SU-DHL-6 (cell line): Measurements from ENCODE around the gene PLAA.

Source experiments
- H2AFZ ChIP-seq: fragments of 200-600 bp; sonication (generic); 2 replicates; pipeline ENCODE4 v1.6.1; 2014; ENCODE audit warnings: low read depth, mild to moderate bottlenecking, moderate library complexity, mixed read lengths, antibody characterized with exemption, low read length; ENCODE audit not compliant: severe bottlenecking
- H3F3A ChIP-seq: fragments of 200-600 bp; shearing (Covaris generic); 2 replicates; pipeline ENCODE4 v1.6.0; 2016; ENCODE audit warnings: antibody characterized with exemption, mild to moderate bottlenecking; ENCODE audit not compliant: insufficient read depth
- H3K27ac ChIP-seq: fragments of 200-600 bp; sonication (generic); 2 replicates; pipeline ENCODE4 v1.5.1; 2016; ENCODE audit warnings: low read depth, mild to moderate bottlenecking, low read length, moderate library complexity, mixed read lengths
- H3K27me3 ChIP-seq: fragments of 200-600 bp; sonication (generic), shearing (Covaris generic); 2 replicates; pipeline ENCODE4 v1.6.0; 2014; ENCODE audit warnings: mild to moderate bottlenecking, low read length
- H3K36me3 ChIP-seq: fragments of 200-600 bp; sonication (generic); 2 replicates; pipeline ENCODE4 v1.6.1; 2014; ENCODE audit warnings: mild to moderate bottlenecking, low read length, mixed read lengths
- H3K4me2 ChIP-seq: fragments of 300-600, 200-600 bp; shearing (Covaris generic), sonication (generic); 2 replicates; pipeline ENCODE4 v1.6.0; 2014; ENCODE audit warnings: low read length, low read depth, mild to moderate bottlenecking; ENCODE audit not compliant: poor library complexity, severe bottlenecking
- H3K4me3 ChIP-seq: fragments of 200-600 bp; sonication (generic); 2 replicates; pipeline ENCODE4 v1.5.1; 2014; ENCODE audit warnings: antibody characterized with exemption, low read length, mild to moderate bottlenecking, mixed read lengths; ENCODE audit not compliant: insufficient read depth, poor library complexity, severe bottlenecking
- H3K79me2 ChIP-seq: fragments of 200-600 bp; sonication (generic); 2 replicates; pipeline ENCODE4 v1.6.1; 2014; ENCODE audit warnings: mild to moderate bottlenecking, low read length, moderate library complexity; ENCODE audit not compliant: insufficient read depth
- H3K9ac ChIP-seq: fragments of 200-600 bp; sonication (generic); 2 replicates; pipeline ENCODE4 v1.7.0; 2014; ENCODE audit warnings: mild to moderate bottlenecking, low read length
- H3K9me2 ChIP-seq: fragments of 200-600 bp; sonication (generic); replicated peaks from 2 replicates; pipeline ENCODE4 v1.6.1; 2014; ENCODE audit warnings: low read length; ENCODE audit not compliant: insufficient read depth
- H3K9me3 ChIP-seq: fragments of 200-600 bp; sonication (generic); 2 replicates; pipeline ENCODE4 v1.6.1; 2014; ENCODE audit warnings: low read length, mixed read lengths; ENCODE audit not compliant: insufficient read depth
- H4K20me1 ChIP-seq: fragments of 200-600 bp; sonication (generic); 2 replicates; pipeline ENCODE4 v1.6.1; 2014; ENCODE audit warnings: low read depth, mild to moderate bottlenecking, antibody characterized with exemption, low read length, moderate library complexity, mixed read lengths
- CTCF ChIP-seq: fragments of 200-600 bp; sonication (generic); IDR thresholded peaks from one replicate; pipeline ENCODE4 v1.5.1; 2017; ENCODE audit warnings: antibody characterized with exemption, mild to moderate bottlenecking, low read length, moderate library complexity; ENCODE audit not compliant: insufficient read depth, poor library complexity, severe bottlenecking
- EZH2phosphoT487 ChIP-seq: fragments of 200-600 bp; sonication (generic), shearing (Covaris generic); conservative IDR thresholded peaks from 2 replicates; pipeline ENCODE4 v1.6.1; 2018; ENCODE audit warnings: mild to moderate bottlenecking, antibody characterized with exemption, low read length, moderate library complexity, mixed read lengths

Gene PLAA

DNA sequence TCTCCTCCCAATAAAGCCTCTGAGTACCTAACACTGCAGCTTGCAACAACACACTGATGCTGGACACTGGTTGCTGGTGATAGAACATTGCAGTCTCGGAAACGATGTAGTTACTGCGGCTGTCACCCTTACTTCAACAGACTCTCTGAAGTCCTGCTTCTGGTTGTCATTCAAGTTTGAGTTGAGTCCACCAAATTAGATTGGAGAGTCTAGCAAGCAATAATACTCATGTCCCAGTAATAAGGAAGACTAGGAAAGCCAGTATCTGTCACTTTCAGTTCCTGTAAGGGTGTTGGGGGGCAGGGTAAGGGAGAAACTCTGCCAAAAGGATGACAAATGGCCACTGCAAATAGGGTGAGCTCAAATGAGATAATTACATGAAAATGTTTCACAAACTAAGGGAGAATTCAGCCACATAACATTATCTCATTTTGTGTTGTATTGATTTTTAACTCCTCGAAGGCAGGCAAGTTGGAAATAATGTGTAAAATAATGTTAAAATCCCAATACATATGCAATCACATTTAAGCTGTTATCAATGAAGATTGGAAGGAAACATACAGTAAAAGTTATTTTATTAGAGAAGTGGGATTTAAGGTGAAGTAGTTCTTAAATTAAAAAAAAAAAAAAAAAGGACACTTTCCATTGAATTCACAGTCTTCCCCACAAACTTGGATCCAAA, 8.3 kb upstream of the PLAA start:
- Histone ChIP-seq H3F3A (no peaks in the 10 kb centered on the region), H4K20me1 (no peaks in the 10 kb centered on the region), H3K27ac (no peak overlapping the region), H3K9me3 (no peaks in the 10 kb centered on the region), H3K4me2 (no peak overlapping the region), H2AFZ (no peak overlapping the region), H3K4me3 (no peak overlapping the region), H3K36me3 (no peaks in the 10 kb centered on the region), H3K27me3 (no peaks in the 10 kb centered on the region), H3K79me2 (no peaks in the 10 kb centered on the region), H3K9me2 (no peaks in the 10 kb centered on the region), H3K9ac (no peak overlapping the region)
- TF ChIP-seq CTCF (no peak), EZH2phosphoT487 (no peak)

DNA sequence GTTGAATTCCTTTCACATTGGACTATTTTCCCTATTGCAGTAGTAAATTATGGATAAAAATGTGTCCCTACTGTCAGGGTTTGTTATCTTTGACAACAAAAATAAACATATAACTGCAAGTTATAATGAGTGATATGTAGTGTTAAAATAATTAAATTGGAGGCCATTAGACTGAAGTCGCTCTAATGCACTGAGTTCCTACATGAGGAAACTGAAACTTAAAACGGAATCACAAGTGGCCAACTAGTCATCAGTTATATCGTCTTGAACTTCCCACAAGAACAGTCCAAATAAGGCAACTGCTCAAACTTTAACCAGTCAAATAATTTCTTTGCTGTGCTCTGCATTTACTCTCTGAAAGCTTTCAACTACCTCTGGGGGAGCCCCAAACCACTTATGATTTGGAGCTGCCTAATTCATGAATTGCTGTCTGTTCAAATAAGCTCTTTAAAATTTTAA, 7.0 kb upstream of the PLAA start:
- H3K4me2 ChIP-seq: no peak overlapping the region

GRCh38 chr9:26951794-26952193, 4.8 kb upstream of the PLAA start:
- Histone ChIP-seq H3K4me3 (no peak overlapping the region), H2AFZ (no peak overlapping the region), H3K27ac (no peak overlapping the region), H3K9ac (no peak overlapping the region), H4K20me1 (no peaks in the 10 kb centered on the region), H3K9me3 (no peaks in the 10 kb centered on the region), H3F3A (no peaks in the 10 kb centered on the region), H3K36me3 (no peaks in the 10 kb centered on the region), H3K9me2 (no peaks in the 10 kb centered on the region), H3K4me2 (no peak overlapping the region), H3K79me2 (peaks cover 2% of the 10 kb centered on the region), H3K27me3 (no peaks in the 10 kb centered on the region)
- TF ChIP-seq EZH2phosphoT487: no peak
- TF ChIP-seq CTCF: no peak

More for the DNA sequence above, 7.0 kb upstream of the PLAA start:
- Histone ChIP-seq H3K27me3 (no peaks in the 10 kb centered on the region), H3K9me3 (no peaks in the 10 kb centered on the region), H3K4me3 (no peak overlapping the region), H3K9me2 (no peaks in the 10 kb centered on the region), H3F3A (no peaks in the 10 kb centered on the region), H3K79me2 (no peaks in the 10 kb centered on the region), H3K27ac (no peak overlapping the region), H3K9ac (no peak overlapping the region), H4K20me1 (no peaks in the 10 kb centered on the region), H2AFZ (no peak overlapping the region), H3K36me3 (no peaks in the 10 kb centered on the region)
- no peak for TF ChIP-seq EZH2phosphoT487
- no peak for TF ChIP-seq CTCF
